SKM-1 treated with dmso at 0.1 percent for 144 hours (cell line): ENCODE measurements around the gene DRAXIN.

Experiments
- DNase-seq: peaks from one replicate; lab custom pipeline; 2025; ENCODE audit not compliant: unreplicated experiment; lab: John Stamatoyannopoulos, UW

Gene DRAXIN, protein sequence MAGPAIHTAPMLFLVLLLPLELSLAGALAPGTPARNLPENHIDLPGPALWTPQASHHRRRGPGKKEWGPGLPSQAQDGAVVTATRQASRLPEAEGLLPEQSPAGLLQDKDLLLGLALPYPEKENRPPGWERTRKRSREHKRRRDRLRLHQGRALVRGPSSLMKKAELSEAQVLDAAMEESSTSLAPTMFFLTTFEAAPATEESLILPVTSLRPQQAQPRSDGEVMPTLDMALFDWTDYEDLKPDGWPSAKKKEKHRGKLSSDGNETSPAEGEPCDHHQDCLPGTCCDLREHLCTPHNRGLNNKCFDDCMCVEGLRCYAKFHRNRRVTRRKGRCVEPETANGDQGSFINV

GRCh38 chr1:11691302-11691914 lies at the start of gene DRAXIN:
TSS of gene DRAXIN (plus strand) at chr1:11691710. CDS start at chr1:11706259, 14,549 bp downstream.
- no peak for DNase-seq

- no peak for DNase-seq
Observed at GRCh38 chr1:11641776-11642305, 49.7 kb upstream of the DRAXIN start.

- DNase-seq = peak; percentile 44
Observed at GRCh38 chr1:11642418-11643017, 49.0 kb upstream of the DRAXIN start.

- DNase-seq = no peak
Observed at GRCh38 chr1:11643782-11644181, 47.7 kb upstream of the DRAXIN start.

DNA sequence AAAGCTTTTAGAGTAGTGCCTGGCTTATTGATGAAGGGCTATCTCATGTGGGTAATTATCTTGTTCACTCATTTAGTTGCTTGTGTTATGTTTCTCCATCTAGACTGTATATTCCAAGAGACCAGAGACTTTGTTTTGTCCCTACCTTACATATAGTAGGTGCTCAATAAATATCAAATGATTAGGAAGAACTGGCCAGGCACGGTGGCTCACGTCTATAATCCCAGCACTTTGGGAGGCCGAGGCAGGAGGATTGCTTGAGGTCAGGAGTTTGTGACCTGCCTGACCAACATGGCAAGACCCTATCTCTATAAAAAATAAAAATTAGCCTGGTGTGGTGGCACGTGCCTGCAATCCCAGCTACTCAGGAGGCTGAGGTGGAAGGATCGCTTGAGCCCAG lies 46.2 kb upstream of the DRAXIN start:
- DNase-seq = no peak

DNA sequence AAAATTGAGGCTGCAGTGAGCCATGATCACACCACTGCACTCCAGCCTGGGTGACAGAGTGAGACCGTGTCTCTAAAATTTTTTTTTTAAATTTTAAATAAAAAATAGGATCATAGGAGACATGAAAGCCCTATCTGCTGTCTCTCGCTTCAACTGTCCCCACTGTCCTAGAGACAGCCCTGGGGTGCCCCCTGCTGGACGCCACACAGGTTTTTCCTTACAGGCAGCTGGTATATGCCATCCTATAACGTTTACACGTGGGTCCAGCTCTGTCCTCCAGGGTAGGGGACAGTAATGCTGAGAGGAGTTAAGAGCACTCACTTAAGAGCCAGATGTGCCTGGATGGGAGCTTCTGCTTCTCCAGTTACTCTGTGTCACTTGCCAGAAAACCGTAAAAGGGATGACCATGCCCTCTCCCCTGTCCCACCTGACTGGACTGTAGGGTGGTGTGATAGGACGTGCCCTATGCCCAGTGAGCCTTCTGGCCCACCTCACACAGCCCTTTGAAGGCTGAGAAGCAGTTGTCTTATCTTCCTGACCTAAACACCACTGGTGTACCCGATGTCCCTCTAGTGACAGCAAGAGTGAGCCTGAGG lies 45.7 kb upstream of the DRAXIN start:
- DNase-seq = peak; percentile 73

DNA sequence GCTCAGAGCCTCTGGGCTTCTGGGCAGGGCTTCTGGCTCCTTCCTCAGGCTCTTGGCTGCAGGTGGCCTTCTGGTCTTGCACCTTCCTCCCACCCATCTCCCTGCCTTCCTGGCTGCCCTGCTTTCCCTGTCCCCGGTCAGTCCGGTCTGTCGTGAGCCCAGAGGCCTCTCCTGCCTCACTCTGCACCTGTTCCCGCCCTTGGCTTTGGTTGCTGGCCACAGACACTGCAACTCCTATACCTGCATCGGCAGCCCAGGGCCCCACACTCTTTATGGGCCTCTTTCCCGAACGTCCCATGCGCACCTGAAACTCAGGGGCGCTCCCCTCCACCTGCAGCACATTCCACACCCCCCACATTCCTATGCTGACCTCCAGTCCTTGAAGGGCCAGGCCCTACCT lies 45.2 kb upstream of the DRAXIN start:
- no peak for DNase-seq

DNA sequence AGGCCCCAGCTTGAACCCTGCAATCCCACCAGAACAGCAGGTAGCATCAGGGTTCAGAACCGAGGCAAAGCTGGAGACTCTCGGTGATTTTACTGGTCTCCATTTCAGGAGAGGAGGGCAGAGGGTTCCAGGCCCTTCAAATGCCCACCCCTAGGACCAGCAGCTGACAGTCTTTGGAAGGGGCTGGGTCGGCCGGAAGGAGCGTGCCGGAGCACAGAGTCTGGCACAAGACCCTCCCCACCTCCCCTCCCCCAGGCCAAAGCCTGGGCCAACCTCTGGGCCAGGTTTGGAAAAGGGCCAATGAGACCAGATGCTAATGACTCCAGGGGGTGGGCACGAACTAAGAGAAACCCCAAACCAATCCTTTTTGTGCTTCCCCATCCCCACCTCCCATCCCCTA lies 44.2 kb upstream of the DRAXIN start:
- DNase-seq = no peak

GRCh38 chr1:11648039-11648438 lies 43.5 kb upstream of the DRAXIN start:
- no peak for DNase-seq

DNA sequence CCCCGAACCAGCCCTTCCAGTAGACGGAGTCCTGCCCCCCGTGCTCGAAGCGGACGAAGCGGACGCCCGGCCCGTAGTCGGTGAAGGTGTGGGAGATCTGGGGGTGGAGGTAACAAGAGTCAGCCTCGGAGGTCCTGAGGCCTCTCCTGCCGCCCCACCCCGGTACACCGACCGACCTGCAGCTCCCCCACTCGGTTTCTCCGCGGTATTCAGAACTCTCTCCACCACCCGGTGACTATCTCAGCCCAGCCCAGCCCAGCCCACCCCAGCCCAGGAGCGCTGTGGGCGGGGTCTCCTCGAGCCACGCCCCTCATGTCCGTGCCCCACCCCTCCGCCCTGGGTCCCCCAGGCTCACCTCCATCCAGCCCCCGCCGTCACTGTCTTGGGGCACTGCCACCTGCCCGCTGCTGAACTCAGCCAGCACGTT lies 42.8 kb upstream of the DRAXIN start:
- no peak for DNase-seq

DNA sequence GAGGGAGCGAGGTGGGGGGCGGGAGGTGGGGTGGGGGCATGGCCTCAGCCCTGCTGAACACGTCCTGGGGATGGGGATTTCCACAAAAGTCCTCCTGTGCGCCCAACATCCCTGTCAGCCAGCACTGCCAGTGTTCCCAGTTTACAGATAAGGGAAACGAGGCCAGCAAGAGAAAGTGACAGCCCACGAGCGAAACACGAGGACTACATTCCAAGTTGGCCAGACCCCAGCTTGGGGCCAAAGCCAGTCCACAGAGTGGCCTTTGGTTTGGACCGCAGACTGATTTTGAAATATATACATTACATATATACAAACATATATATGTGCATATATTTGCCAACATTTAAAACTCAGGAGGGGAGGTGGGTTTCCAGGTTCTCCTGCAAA lies 42.3 kb upstream of the DRAXIN start:
- no peak for DNase-seq

DNA sequence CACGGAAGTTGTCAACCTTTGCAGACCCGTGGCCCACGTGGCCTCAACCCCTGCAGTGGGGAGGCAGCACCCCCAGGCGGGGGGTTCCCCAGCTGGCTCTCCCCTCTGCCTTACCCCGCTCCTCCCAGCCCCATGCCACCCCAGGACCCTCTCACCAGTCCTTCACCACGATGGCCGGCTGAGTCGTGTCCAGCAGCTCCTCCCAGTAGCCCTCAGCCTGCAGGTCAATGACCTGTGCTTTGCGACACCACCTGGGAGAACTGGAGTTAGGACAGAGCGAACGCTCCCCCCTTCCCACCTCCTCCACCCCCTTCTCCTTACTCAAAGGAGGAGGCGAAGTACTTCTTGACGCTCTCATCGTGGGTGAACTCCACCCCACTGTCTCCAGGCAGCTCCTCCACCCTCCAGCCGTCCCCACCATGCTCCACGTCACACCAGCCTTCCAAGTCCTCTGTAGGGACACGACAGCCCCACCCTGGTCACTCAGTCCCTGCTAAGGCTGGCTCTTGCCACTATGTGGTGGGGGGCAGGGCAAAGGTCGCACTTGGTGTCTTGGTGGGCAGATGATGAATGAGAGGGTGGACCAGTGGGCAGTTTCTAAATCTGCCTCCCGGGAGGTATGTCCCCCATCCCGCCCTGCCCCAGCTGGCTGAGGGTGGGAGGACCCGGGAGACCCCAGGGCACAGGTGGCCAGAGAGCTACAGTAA lies 41.7 kb upstream of the DRAXIN start:
- no peak for DNase-seq

GRCh38 chr1:11650331-11650991 lies 41.0 kb upstream of the DRAXIN start:
- peak; percentile 50 for DNase-seq

GRCh38 chr1:11651017-11651416 lies 40.5 kb upstream of the DRAXIN start:
- DNase-seq = no peak

GRCh38 chr1:11652203-11652780 lies 39.2 kb upstream of the DRAXIN start:
- no peak for DNase-seq

- DNase-seq = no peak
Observed at GRCh38 chr1:11653101-11653860, 38.2 kb upstream of the DRAXIN start.

DNA sequence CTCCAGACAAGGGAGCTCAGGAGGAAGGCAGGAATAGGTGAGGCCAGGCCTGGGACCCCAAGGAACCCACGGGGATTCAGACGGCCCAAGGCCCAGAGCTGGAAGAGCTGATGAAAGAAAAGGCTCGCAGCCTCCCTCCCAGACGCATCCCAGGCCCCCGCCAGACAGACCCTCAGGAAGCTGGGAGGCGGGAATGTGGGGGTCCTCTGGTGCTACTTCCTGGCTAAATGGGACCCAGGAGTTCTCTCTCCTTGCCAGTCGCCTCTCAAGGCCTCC lies 37.7 kb upstream of the DRAXIN start:
- DNase-seq = no peak

GRCh38 chr1:11654137-11654938 lies 37.2 kb upstream of the DRAXIN start, which contains the start of the genes FBXO2 and FBXO44:
TSS of gene FBXO2 (minus strand) at chr1:11654429. CDS start at chr1:11654340, 89 bp downstream.
TSS of gene FBXO44 (plus strand) at chr1:11654877. CDS start at chr1:11655836, 959 bp downstream.
- peak; percentile 6 for DNase-seq
